ENCODE results near the gene COPB1.
A peak's percentile ranks its signal among the peaks of the same experiment; 100 is the strongest.

Gene COPB1

DNA sequence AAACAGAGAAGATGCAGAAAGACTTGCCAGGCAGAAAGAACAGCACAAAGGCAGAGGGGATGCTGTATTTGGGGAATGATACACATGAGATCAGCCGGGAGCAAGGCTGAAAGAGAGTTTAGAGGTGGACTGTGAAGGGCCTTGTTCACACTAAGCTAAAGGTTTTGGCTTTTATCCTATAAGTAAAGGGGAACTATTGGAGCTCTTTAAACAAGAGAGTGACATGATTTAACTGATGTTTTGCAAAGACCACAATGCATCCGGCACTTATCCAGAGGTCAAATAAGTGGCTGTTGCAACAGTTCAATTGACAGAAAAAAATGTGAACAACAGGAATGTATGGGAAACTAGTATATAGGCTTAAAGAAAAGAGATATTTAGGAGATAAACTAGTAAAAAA lies 76.0 kb downstream of the COPB1 start:
- no peak for DNase-seq

DNA sequence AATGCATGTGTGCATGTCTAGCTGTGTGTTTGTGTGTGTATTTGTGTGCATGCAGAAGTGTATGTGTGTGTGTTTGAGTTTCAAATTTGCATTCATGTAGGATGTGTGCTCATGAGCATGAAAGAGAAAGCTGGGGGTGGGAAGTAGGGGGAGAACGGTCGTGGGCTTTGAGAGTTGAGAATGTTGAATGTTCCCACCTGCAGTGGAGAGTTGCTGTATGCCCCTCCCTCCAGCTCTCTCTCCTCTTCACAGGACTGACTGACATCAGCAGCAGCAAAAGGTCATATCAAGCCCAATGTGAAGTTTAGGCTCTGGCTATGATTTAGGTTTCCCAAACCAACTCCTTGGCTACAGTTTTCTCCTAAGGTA lies 76.8 kb downstream of the COPB1 start:
- no peak for DNase-seq

DNA sequence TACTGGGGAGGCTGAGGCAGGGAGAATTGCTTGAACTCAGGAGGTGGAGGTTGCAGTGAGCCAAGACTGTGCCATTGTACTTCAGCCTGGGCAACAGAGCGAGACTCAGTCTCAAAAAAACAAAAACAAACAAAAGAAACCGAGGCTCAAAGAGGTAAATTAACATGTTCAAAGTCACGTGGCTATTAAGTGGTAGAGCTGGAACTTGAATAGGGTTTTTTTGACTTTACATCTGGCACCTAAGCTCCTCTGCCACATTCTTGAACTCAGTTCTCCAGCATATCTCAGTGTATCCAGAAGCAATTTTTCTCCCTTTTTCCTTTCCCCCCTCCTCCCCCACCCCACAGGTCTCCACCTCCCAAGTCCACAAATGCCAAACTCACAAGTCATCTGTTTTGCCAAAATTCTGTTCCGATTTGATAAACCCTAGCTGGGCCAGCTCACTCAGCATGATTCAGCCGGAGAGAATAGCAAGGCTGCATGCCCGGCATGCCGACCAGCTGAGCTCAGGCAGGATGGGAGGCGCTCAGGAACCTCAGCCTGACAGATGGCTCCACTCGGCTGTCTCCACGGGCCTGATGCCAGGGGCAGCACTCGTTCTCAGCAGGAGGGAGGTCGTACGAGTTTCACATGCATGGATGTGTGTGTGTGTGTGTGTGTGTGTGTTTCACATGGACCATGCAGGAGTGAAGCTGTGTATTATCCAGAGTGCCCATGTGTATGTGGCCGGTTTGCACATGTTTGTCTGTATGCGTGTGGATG lies 77.4 kb downstream of the COPB1 start:
- no peak for DNase-seq

DNA sequence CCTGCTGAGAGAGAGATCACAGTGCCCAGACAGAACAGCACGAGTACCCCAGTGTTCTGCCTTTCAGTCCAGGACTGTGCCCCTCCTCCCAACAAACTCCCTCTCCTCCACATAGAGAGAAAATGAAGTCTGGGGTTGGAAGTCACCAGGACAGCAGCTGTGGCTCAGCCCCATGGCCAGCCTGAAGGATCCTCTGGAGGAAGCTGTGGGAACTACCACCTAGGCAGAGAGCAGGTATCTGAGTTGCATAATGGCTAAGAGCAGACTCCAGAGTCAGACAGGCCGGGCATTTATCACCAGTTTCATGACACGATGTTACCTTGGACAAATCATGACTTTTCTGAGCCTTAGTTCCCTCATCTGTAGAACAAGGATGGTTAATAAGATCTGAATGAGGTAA lies 79.4 kb downstream of the COPB1 start:
- DNase-seq, result no peak

DNA sequence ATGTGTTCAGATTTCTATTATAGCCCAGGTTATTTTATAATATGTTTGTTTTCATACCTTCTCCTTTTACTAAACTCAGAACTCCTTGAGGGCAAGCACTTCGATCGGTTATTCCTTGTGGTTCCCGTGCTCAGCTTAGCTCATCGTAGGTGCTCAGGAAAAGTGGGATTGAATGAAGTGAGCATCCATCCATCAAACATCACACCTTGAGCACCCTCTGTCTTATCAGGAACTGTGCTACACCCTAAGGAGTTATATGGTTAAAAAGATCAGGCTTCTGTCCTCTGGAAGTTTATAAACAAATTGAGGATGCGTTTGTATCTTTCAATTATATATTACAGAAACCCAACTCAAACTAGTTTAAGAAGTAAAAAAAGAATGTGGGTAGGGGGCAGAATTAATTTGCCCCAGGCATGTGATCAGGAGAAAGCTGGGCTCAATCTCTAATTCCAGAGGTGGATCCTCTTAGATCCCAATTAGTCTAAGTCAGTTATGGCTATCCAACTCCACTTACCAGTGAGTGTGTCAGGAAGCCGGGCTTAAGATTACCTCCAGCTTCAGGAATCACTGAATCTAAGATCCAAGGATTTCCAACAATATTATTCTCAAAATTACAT lies 80.7 kb downstream of the COPB1 start:
- no peak for DNase-seq

DNA sequence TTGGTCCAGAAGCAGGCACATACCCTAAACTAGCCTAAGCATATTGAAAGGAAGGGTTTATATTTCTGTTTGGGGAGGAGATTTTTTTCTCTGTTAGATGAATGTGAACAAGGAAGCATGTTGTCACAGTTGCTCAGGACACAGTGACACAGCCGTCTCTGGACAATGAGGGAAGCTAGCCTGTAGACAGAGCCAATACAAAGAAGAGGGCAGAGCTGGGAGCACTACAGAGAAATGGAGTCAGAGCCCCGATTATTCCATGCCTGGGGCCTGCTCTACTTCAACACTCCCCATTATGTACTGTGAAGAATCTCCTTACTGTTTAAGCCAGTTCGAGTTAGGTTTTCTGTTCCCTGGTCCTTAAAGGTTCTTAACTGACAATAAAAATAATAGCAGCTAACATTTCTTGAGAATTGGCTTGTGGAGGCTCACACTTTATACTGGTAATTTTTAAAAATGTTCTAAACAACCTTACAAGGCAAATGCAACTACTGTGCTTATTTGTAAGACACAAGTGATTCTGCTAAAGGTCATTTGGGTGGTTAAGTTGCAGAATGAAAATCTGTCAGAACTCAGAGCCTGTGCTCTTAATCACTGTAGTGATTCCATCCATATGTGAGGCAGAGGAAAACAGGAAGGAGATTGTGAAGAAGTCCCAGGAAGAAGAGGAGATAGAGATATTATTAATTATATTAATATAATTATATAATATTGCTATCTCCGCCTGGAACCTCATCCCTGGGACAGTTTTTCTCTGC lies 81.8 kb downstream of the COPB1 start:
- DNase-seq, result no peak

DNA sequence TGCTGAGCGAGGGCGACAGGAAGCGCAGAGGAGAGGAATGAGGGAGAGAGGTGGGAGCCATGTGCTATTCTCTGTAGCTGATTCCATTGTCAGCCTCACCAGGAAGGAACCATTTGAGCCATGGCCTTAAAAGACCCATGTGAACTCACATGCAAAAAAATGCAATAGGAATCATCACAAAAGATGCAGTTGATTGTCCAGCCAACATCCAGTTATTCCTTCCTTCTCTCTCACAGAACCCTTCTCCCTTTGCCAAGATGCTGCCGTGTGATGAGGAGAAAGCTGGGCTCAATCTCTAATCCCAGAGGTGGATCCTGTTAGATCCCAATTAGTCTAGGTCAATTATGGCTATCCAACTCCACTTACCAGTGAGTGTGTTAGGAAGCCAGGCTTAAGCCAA lies 82.4 kb downstream of the COPB1 start:
- no peak for DNase-seq

DNA sequence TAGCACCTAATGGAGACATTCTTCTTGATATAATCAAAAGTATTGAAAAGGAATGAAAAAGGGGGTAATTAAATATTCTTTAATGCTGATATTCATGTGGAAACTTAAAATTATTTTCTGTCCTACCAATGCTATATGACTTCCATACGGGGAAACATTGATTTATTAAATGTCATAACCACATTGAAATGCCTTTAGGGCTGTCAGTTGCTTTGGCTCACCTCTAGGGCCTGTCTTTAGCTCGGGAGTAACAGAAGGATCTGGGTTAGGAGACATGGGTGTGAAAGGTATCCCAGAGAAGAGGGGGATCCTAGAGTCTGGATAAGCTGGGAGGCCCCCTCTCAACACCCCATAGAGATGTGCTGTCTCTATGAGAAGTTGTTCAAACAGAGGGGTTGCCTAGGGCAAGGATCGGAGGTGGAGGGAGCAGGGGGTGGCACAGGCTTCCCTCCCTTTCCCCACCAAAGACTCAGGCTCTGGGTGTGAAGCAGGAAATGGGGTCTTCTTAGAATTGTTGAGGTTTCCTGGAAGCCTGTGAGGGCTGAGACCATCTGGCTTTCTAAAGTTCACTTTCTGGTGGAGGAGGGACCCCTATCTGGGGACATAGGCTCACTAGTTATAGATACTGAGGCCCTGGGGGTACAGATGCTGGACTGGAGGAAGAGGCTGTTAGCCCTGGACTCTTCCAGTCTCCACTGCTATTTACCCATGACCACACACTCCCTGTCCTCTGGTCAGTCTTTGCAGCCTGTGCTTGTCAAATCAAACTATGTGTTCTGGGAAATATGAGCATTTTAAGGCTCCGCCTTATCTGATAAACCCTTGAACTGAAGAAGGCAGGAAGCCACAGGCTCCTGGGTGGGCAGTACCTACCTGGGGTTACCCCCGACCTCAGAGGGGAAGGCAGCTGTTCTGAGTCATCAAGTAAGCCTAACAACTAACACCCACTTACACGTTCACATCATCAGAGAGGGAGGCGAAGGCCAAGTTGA lies 84.8 kb downstream of the COPB1 start:
- DNase-seq, result peak; percentile 64

DNA sequence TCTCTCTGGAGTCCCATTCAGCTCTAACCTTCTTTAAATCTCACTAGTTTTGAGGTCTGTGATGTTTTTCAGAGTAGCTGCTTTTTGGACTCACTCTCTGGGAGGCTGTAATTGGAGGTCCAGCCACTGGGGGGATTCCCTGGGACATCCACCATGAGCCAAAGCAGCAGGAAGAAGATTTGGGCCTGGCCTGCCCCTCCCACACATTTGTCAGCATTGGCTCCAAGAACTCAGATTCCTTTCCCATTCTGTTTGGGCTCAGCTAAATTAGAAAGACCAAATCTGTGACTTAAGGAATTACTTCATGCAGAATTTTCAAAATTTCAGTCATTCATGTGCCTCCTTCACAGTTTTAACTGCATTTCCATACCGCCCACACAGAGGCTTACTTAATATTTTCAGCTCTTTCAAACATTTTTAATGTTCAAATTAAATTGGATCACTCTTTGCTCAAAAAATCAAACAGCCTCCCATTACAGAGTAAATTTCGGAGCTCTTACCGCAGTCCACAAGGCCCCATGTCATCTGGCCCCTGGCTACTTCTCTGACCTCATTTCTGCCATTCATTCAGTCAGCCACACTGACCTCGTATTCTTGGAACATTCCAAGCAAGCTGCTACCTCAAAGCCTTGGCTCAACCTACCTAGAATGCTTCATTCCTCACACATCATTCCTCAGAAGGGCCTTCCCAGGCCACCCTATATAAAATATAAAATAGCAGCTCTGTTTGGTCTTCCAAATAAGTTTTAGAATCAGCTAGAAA lies 86.1 kb downstream of the COPB1 start:
- no peak for DNase-seq

DNA sequence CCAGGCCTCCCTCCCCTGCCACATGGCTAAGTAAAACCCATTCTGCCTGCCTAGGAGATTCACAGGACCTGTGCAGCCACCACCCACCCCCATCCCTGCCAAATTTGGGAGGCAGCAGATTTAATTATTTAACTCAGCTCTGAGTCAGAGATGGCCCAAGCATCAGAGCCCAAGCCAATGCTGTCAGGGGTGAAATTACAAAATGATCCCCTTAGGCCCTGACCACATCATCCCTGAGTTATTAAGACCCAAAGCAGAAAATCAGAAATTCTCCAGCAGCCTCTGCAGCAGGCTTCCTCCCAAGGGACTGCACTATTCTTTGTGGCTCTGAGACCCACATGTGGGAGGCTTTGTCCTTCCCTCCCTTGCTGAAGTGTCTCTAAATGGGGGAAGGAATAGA lies 87.8 kb downstream of the COPB1 start:
- DNase-seq, result no peak

DNA sequence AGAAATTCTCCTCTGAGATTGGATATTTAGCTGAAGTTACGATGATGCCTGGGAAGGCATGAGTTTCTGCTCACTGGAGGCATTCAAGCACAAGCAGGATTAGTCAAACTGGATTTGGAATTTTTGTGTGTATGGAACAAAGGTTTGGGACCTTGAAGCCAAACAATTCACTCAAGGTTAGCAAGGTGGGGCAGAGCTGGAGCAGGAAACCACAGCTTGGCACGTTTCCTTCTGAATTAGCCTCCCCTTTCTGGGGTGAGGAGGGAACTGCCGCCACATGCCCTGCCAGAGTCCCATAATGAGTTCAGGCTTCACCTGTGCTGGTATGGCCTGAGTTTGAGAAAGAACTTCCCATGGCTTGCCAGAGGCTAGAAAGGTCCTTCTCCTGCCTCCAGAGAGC lies 89.7 kb downstream of the COPB1 start:
- DNase-seq, result no peak

DNA sequence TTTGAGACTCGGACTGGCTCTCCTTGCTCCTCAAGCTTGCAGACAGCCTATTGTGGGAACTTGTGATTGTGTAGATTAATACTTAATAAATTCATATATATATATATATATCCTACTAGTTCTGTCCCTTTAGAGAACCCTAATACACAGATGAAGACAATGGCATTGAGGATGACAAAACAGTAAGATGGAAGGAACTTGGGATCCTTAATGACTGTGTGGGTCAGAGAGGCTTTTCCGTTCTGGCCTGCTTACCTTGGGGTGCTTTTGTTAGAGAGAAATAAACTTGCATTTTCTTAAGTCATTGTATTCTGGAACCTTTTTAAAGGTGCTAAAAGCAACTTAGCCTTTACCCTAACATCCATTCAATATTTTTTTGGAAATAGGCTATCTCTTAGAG lies 91.0 kb downstream of the COPB1 start:
- no peak for DNase-seq
